K562 (cell line): ENCODE results near the gene ATP7B. TPM values are rescaled to one million over a fixed set of nuclear protein-coding genes. Genes with fewer than 3 reads are reported as not detected.

Experiments used
- ARID1B ChIP-seq: fragments of 450-650 bp; IDR thresholded peaks from 2 replicates; pipeline ENCODE4 v1.6.1; 2016; ENCODE audit warnings: antibody characterized with exemption, mild to moderate bottlenecking, inconsistent platforms
- ATF1 ChIP-seq, 2 experiments: fragments of 450-650 bp in 1 of 2; IDR thresholded peaks; 2 replicates each; pipeline ENCODE4 v1.6.1; 2016; ENCODE audit warnings: missing compliant biosample characterization in 1 of 2, missing genetic modification characterization in 1 of 2
- ATF7 ChIP-seq: fragments of 450-650 bp; IDR thresholded peaks from 2 replicates; pipeline ENCODE4 v1.7.1; 2014; ENCODE audit warnings: mild to moderate bottlenecking, moderate library complexity
- FOSL1 ChIP-seq: fragments of 200-800 bp; sonication (Bioruptor generic); conservative IDR thresholded peaks from 2 replicates; pipeline ENCODE4 v1.6.1; 2016; ENCODE audit warnings: missing genetic modification characterization, missing compliant biosample characterization
- FOXA3 ChIP-seq, 2 experiments: fragments of 450-650 bp in 1 of 2; sonication (generic) in 1 of 2; formaldehyde crosslinking; IDR thresholded peaks in 1 of 2; conservative IDR thresholded peaks in 1 of 2; 2 replicates each; pipeline versions ENCODE4 v1.4.0 to v1.8.0; 2020 to 2022; ENCODE audit warnings: mild to moderate bottlenecking in 2 of 2, missing genetic modification reagents in 1 of 2
- MEIS2 ChIP-seq: fragments of 450-650 bp; IDR thresholded peaks from 2 replicates; pipeline ENCODE4 v1.6.1; 2014; ENCODE audit warnings: mild to moderate bottlenecking; ENCODE audit not compliant: partially characterized antibody
- MYNN ChIP-seq, 2 experiments: sonication (generic); formaldehyde crosslinking in 1 of 2; IDR thresholded peaks; 2 replicates each; pipeline versions ENCODE4 v1.5.0 to v1.6.1; 2016 to 2020; ENCODE audit warnings: antibody characterized with exemption in 1 of 2, missing genetic modification reagents in 1 of 2
- POLR2AphosphoS5 ChIP-seq: IDR thresholded peaks from 2 replicates; pipeline ENCODE4 v1.6.1; 2011; ENCODE audit warnings: mild to moderate bottlenecking, low read depth, low read length, moderate library complexity; ENCODE audit not compliant: control insufficient read depth, insufficient read depth
- PTTG1 ChIP-seq: fragments of 450-650 bp; IDR thresholded peaks from 2 replicates; pipeline ENCODE4 v1.6.1; 2016; ENCODE audit warnings: low read depth, mild to moderate bottlenecking, missing genetic modification characterization, missing compliant biosample characterization
- SMARCE1 ChIP-seq: fragments of 450-650 bp; IDR thresholded peaks from 2 replicates; pipeline ENCODE4 v1.7.1; 2016; ENCODE audit warnings: mild to moderate bottlenecking
- ZNF592 ChIP-seq: fragments of 450-650 bp; IDR thresholded peaks from 2 replicates; pipeline ENCODE4 v1.6.1; 2017; ENCODE audit warnings: antibody characterized with exemption, mild to moderate bottlenecking
- polyA plus RNA-seq, 8 experiments: library from polyadenylated mRNA; depleted of rRNA in 4 of 8; stranded (reverse) in 5 of 8; unstranded in 3 of 8; fragments of >200 nt; fragmentation: Nextera tagmentation in 2 of 8; fragmentation: Illumina TruSeq in 1 of 8; extraction: Ambion mirVana in 2 of 8; extraction: Trizol in 1 of 8; gene quantifications; 2 replicates each; pipeline versions ENCODE4 v1.2.1 to v1.2.3, GENCODE V29; 2011 to 2014; ENCODE audit warnings: inconsistent platforms in 1 of 8, missing spikeins in 1 of 8
- total RNA-seq, 7 experiments: library from RNA; depleted of rRNA in 6 of 7; stranded (reverse); fragments of >200 nt in 6 of 7; fragmentation: Illumina TruSeq in 2 of 7; extraction: Trizol in 2 of 7; gene quantifications; 2 replicates each; pipeline versions ENCODE4 v1.2.1 to v1.2.3, GENCODE V29; 2011 to 2021; ENCODE audit warnings: low replicate concordance in 1 of 7

The ATP7B gene
- total and polyA plus RNA-seq, 9 of the 15 experiments (the other 6 are each of a cell fraction or from before 2014, with no cell fraction given) = 1.1 to 20.4 (median 8.5) TPM

DNA sequence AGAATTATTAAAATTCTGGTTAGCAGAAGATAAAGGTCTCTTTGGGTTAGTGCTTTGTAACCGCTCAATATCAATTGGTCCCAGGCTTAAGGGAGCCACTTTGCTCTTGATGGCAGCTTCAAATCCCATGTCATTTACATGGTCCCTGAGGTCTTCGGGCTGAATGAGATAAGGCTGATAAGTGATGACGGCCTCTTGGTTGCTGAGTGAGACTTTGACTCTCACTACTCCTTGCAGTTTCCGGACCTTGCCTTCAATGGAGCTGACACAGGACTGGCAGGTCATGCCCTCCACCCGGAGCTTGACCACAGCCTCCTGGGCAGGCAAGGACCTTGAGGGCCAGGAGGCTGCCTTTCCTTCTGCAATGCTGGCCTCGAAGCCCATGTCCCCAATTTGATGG is 36.8 kb downstream of the ATP7B start (continued):
- TF ChIP-seq ATF1 (CRISPR knock-in tag; IDR thresholded peaks at IDR 0.05) (no peak), ATF1 (tag; IDR thresholded peaks at IDR 0.05) (peak; percentile 68), FOXA3 (CRISPR knock-in tag; conservative IDR thresholded peaks at IDR 0.05 in 1 of 2, IDR thresholded peaks at IDR 0.05 in 1 of 2) (0 out of 4 replicates have a peak, but pooled peaks of 1 of the 2 experiments have one; percentile 15), ATF7 (peak; percentile 14; the same call in 1 of the 2 replicates), MEIS2 (peak; percentile 84), MYNN (IDR thresholded peaks at IDR 0.05) (peak; percentile 42; the same call in 1 of the 2 replicates), MYNN (CRISPR knock-in tag; IDR thresholded peaks at IDR 0.05) (no peak), FOSL1 (peak; percentile 20; the same call in 1 of the 2 replicates), ZNF592 (peak; percentile 68; the same call in 1 of the 2 replicates), SMARCE1 (peak; percentile 43; the same call in 1 of the 2 replicates), PTTG1 (tag) (no peak), ARID1B (peak; percentile 82), POLR2AphosphoS5 (no peak)
- TF ChIP-seq, all 486 proteins: peak for 40
